Germinal center (tissue), 1 donor: Measurements from ENCODE around the gene TAS1R2.
A peak's percentile ranks its signal among the peaks of the same experiment; 100 is the strongest.
"Not testable (repeated sequence)": the region's sequence is repeated elsewhere in the genome, so short reads cannot be mapped to it uniquely, and the experiment has no call there.

Experiments used
- DNase-seq: peaks from one replicate; pipeline ENCODE4 v3.0.0; 2012; ENCODE audit warnings: mixed read lengths, low spot score

TAS1R2 gene

GRCh38 chr1:18859560-18859959, at the start of gene TAS1R2:
TSS of gene TAS1R2 (minus strand) at chr1:18859660. CDS start at chr1:18859660, 0 bp downstream.
- no peak for DNase-seq

GRCh38 chr1:18907917-18908845, 48.7 kb upstream of the TAS1R2 start:
- peak; percentile 64 for DNase-seq

DNA sequence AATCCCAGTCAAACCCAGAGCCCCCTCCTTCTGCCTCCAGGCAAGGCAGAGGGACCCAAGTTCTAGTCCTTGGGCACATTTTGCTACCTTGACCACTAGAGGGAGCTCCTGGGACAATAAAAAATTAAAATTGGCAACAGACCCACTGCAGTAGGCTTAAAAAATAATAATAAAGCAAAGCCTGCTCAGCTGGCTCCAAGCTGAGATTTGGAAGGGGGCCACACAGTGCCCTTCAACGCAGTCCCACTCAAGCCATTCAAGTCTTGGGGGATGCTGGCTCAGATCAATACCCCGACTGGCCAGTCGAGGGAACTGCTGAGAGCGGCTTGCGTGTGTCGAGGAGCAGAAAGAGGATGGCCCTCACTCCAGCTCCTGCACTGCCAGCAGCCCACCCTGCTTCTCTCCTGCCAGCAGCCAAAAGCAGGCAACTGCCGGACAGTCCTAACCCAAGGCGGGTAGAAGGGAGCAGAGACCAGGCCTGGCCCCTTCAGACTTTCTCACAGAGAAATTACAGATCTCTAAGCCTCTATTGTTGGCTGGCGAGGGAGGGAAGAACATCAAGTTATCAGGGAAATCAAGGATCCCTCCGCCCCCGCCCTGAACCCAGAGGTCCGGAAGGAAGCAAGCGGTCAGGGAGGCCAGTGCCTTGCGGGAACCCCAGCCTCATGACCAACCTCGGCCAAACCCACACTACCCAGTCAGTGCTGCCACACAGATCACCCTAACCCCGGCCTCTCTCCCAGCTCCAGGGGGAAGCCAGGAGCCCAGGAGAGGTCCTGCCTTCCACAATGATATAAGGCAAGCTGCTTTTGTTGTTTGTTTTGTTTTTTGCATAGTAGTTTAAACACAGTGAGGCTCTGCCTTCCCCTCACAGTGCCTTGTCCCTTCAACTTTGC, 47.8 kb upstream of the TAS1R2 start:
- DNase-seq: peak; percentile 72

GRCh38 chr1:18903291-18903756, 43.9 kb upstream of the TAS1R2 start:
- DNase-seq: no peak

DNA sequence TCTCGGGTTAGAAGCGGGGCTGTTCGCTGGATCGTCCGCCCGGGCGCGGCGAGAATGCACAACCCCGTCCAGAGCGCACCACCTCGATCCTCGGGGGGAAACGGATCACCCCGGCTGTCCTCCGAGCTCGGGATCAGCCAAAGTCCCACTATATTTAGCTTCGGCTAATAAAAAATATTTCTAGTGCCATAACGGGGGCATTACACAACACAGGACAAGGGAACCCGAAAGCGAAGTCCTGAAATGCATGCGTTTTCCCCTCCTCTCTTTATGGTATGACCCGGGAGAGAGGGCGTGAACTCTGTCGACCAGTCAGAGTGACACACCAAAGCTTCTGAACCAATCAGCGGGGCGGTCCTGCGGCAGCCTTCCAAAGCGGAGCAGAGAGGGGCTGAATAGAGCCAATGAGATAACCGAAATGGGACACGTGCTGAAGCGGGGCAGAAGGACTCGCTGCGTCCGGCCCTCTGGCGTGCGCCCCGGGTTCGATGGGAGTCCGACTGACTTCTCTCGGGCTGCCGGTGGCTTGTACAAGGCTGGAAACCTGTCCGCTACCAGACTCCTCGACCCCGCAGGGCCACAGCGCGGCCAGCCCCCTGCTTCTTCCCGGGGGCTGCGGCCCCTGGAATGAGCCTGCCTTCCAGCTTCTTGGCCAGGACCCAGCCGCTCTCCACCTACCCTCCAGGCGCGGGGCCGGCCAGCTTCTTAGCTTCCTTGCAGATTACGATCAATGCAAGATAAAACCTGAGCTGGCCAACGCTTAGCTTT, 43.2 kb upstream of the TAS1R2 start, which contains the start of gene ALDH4A1:
ALDH4A1 (minus strand) TSS at position 33 of the 768 bp plus-strand sequence; CDS start at position 1, 32 bp downstream.
- peak; percentile 99 for DNase-seq

DNA sequence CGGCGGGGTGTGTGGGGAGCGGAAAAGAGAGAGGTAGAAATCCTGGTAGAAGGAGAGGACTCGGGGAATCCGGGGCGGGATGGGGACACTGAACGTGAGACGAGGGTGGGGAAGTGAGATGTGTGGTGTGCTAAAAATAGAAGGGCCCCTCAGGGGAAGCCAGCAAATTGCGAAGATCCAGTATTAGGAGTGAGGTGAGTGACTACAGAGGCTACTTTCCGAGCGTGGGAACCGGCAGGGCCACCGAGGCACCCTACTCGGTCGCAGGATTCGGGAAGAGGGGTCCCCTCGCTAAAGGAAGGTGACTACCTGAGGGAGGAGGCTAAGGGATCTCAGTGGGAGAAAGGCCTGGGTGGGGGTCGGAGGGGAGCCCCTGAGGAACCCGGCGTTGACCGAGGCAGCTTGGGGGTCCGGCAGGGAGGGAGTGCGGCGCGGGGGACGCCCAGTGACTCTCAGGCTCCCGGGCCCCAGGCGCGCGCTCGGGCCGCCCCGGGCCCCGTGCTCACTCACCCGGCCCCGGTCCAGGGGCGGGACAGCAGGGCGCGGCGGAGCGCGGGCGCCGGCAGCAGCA, 42.6 kb upstream of the TAS1R2 start:
- peak; percentile 36 for DNase-seq

GRCh38 chr1:18901147-18901951, 41.9 kb upstream of the TAS1R2 start:
- DNase-seq: no peak

- DNase-seq: no peak
These were observed 40.9 kb upstream of the TAS1R2 start for GRCh38 chr1:18900303-18900841.

- DNase-seq: no peak
These were observed 40.0 kb upstream of the TAS1R2 start for GRCh38 chr1:18899363-18900049.

- no peak for DNase-seq
These were observed 39.1 kb upstream of the TAS1R2 start for GRCh38 chr1:18898567-18898966.

- DNase-seq: no peak
These were observed 35.9 kb upstream of the TAS1R2 start for GRCh38 chr1:18895317-18895716.

DNA sequence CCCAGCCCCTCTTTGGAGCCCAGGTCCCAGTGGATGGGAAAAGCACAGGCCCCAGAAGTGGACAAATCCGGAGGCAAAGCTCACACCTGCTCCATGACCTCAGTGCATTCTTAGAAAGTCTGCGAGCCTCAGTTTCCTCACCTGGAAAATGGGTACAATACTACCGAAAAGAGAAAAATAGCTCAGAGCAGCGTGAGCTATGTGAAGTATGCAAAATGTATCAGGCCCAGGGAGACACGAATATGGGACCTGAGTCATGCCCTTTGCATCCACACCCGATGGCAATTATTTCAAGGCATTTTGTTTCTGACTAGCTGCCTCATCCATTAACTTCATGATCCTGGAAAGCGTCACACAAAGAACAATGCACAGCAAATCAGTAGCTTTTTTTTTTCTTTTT, 33.7 kb upstream of the TAS1R2 start:
- DNase-seq: no peak

GRCh38 chr1:18891858-18892257, 32.4 kb upstream of the TAS1R2 start:
- DNase-seq: not testable (repeated sequence)

DNA sequence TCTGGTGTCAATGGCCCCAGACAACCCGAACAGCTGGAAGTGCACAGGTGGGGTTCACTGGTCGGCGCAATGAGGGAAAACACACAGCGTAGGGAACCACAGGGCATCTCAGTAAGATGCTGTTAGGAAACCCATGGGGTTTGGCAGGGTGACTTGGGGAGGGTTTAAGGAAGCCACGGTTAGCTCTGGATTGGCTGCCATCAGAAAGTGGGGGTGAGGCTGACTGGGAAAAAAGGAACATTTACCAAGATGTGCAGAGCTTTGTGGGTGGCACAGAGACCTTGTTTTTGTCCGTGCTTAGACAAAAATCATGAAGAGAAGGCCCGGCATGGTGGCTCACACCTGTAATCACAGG, 31.9 kb upstream of the TAS1R2 start:
- DNase-seq: no peak

- DNase-seq: no peak
These were observed 31.4 kb upstream of the TAS1R2 start for GRCh38 chr1:18890706-18891425.

- DNase-seq: no peak
These were observed 26.5 kb upstream of the TAS1R2 start for GRCh38 chr1:18886003-18886335.

- no peak for DNase-seq
These were observed 26.0 kb upstream of the TAS1R2 start for GRCh38 chr1:18885311-18886002.

DNA sequence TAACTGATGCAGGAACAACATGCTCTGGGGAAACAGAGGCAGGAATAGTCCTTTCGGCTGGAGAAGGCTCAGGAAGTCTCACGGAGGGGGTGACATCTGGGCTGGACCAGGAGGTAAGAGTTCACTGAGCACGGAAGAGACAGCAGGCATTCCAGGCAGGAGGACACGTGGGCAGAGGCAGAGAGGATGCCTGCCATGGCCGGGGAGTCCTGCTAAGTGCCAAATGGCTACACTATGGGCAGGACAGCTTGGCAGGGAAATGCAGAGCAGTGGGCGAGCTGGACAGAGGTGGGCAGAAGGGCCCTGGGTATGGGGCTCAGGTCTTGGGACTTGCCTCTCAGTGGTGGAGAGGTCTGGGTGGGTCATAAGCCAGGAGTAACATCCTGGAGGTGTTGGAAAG, 25.3 kb upstream of the TAS1R2 start:
- DNase-seq: no peak

DNA sequence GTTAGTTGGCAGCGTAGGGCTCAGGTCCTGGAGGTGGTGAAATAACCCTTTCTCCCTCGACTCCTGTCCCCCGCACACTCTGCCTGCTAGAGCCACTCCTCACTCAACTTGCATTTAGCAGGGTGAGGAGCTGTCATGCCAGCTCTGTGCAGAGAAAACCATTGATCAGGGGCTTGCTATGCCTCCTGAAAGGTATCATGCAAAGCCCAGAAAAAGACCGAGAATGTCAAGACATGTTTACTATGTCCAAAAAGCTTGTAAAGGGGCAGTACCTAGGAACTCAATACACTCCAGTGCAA, 24.9 kb upstream of the TAS1R2 start:
- DNase-seq: no peak
